ENCODE data around the gene OASL. TPM values are rescaled to one million over a fixed set of nuclear protein-coding genes. Genes with fewer than 3 reads are reported as not detected.

OASL gene
- total and polyA plus RNA-seq, 9 of the 15 experiments (the other 6 are each of a cell fraction or from before 2014, with no cell fraction given): 0.14 TPM; not detected in 8

GRCh38 chr12:121085069-121085468, 46.0 kb upstream of the OASL start (continued):
- peak; percentile 77 for TF ChIP-seq ZBTB40 (IDR thresholded peaks at IDR 0.05)
- TF ChIP-seq ZBTB40 (CRISPR knock-in tag; IDR thresholded peaks at IDR 0.05): no peak
- TF ChIP-seq NR2C1 (IDR thresholded peaks at IDR 0.05): peak; percentile 89
- TF ChIP-seq NR2C1 (tag; IDR thresholded peaks at IDR 0.05): peak; percentile 96
- TF ChIP-seq GABPA (tag; conservative IDR thresholded peaks at IDR 0.05; ENCODE audit: low read depth): peak; percentile 74
- TF ChIP-seq SMARCC2 (IDR thresholded peaks at IDR 0.05; ENCODE audit: low read depth): no peak
- no peak for TF ChIP-seq ZNF707 (CRISPR knock-in tag; conservative IDR thresholded peaks at IDR 0.05)
- TF ChIP-seq ZNF407 (IDR thresholded peaks at IDR 0.05; ENCODE audit: low read depth): no peak
- TF ChIP-seq NR2C2 (CRISPR knock-in tag; IDR thresholded peaks at IDR 0.05): 0 out of 2 replicates have a peak, but pooled peaks have one; percentile 19
- TF ChIP-seq NR2C2 (tag; IDR thresholded peaks at IDR 0.05): peak; percentile 89
- TF ChIP-seq THAP7 (CRISPR knock-in tag; IDR thresholded peaks at IDR 0.05): no peak
- TF ChIP-seq GTF2A2 (tag; IDR thresholded peaks at IDR 0.05): no peak
